Activated T-cell treated with anti-CD3 and anti-CD28 coated beads, Interleukin-2, amount 50 U/mL, for 1 hour (primary cell): Measurements from ENCODE around the gene ZNF714.
"Not testable (repeated sequence)": the region's sequence is repeated elsewhere in the genome, so short reads cannot be mapped to it uniquely, and the experiment has no call there.

ENCODE experiments used
- DNase-seq: peaks from one replicate; pipeline ENCODE4 v3.0.0-alpha.2; 2020

Gene ZNF714

DNA sequence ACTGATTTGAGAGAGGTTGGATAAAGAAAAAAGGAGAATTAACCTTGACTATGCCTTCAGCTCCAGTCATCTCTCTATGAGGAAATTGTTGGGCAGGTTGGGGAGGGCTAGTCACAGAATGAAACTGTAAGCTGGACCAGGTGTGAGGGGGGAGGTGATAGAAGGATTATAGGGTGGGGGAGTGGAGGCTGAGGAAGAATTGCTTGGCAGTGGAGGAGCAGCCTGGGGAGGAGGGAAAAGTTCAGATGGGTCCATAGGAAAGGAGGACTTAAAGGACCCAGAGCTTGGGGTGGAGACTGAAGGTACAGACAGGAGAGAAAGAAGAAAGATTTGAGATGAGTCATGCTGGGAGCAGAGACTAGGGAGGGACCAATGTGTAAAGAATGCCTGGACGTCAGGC is 51.6 kb downstream of the ZNF714 start:
- no peak for DNase-seq

DNA sequence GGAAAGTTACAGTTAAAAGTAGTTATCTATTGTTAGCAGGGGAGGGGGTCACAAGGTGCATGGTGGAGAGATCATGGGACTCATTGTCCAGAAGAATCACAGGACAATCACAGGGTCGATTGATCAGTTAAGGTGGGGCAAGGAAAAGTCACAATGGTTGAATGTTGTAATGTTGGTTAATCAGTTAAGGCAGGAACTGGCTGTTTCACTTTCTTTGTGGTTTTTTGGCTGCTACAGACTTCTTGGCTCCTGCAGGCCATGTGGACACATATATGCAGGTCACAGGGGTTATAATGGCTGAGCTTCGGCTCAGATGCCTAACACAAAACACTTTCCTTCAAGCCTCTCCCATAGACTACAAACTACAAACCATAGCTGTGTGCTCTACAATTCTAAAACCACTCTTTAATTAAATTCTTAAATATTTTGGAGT is 52.9 kb downstream of the ZNF714 start:
- no peak for DNase-seq

GRCh38 chr19:21135433-21135832 is 53.4 kb downstream of the ZNF714 start:
- no peak for DNase-seq

GRCh38 chr19:21138130-21138529 is 56.1 kb downstream of the ZNF714 start:
- DNase-seq: no peak

DNA sequence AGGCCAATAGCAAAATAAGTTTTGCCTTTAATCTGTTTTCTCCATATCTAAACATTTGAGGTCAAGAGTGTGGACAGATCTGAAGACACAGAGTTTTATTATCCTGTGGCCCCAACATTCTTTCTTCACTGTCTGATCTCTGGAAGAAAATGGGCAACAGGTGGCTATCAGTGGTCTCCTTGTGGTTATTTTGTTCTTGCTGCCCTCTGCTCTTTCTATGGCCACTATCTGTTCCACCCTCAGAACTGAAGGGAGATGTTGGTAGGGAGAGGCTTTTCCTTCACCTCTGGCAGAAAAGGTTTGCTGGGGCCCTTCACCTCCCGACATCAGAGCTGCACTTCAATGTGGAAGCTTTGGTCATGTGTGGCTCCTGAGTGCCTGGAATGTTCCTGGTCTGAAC is 59.0 kb downstream of the ZNF714 start:
- not testable (repeated sequence) for DNase-seq

GRCh38 chr19:21141787-21142464 is 59.9 kb downstream of the ZNF714 start, which contains the start of gene ZNF431:
TSS of gene ZNF431 (plus strand) at chr19:21142040. CDS start at chr19:21142184, 144 bp downstream.
- DNase-seq: peak; percentile 83

DNA sequence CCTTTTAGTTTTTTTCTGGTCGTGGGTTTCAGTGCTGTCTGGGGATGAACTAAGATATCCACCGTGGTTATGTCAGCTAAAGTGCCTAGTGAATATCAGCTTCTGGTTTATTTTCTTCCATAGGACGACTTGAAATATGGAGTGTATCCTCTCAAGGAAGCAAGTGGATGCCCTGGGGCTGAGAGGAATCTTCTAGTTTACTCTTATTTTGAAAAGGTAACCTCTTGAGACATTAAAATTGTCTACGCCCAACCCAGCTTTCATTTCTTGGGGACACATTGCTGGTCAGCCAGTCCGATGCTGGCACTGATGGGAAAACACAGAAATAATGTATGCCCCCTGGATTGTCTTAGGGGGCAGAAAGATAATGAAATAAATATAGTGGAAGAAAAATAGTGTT is 61.4 kb downstream of the ZNF714 start:
- no peak for DNase-seq

DNA sequence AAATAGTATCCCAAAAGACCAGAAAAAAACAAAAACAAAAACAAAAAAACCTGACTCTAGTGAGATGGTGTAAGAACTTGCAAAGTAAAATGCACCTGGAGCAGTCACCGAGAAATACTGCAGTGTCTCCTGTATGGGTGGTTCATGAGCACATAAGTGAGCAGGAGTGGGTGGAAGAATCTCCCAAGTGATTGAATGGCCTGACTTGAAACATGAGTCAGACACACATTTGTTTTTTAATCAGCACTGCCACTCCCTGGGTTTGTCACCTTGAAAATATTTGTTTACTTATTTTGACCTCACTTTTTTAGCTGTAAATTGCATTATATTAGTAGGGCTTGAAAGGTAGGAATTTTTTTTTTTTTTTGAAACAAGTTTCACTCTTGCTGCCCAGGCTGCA is 61.9 kb downstream of the ZNF714 start:
- DNase-seq: no peak

- DNase-seq: no peak
Measured at GRCh38 chr19:21147540-21147939, 65.5 kb downstream of the ZNF714 start.

DNA sequence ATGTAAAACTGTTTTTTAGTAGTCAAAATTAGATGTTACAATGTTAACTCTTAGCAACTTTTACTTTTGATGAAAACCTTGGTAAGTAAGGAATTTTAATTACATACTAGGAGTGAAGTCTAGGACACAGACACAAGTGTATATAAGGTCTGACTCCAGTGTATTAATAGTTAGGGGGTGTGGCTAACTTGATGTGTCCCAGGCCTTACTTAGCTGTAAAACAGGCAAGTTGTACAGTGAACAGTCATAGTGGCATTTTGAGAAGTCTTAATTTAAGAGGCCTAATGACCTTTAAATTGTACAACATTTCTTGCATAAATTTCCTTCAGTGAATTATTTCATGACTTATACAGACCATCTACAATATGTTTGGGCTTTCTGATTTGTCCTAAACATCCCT is 66.7 kb downstream of the ZNF714 start:
- DNase-seq: no peak

DNA sequence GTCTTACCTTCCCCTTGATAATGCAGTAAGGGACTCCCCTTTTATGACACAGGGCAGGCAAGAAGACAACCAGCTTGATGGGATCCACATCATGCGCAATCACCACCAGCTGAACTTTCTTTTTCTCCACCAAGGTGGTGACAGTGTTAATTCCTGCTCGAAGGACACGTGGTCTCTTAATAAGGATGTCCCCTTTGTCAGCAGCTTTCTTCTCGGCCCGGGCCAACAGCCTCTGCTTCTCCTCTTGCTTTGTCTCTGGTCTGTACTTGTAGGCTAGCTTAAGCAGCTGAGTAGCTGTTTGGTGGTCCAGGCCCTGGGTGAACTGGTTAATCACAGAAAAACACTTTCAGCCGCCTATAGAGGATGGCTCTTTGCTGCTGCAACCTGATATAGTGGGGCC is 67.9 kb downstream of the ZNF714 start:
- no peak for DNase-seq

DNA sequence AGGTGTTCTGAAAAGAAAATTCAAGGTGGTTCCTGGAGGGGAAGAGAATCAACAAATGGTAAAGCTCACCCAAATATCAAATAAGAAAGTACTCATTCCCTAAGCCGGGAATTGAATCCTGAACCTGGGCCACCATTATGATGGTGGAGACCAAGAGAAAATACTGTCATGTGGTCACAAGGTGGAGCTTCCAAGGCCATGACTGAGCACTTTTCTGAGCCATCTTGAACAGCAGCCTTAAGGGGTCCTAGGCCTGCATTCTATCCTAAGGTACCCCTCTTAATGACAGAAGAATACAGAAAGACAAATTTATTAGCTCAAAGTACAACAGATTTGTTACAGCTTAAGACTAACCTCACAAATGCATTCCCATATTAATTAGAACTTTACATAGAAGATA is 69.5 kb downstream of the ZNF714 start:
- no peak for DNase-seq

- DNase-seq: no peak
Measured at GRCh38 chr19:21158523-21159135, 76.6 kb downstream of the ZNF714 start.

GRCh38 chr19:21164541-21164940 is 82.5 kb downstream of the ZNF714 start:
- DNase-seq: no peak

GRCh38 chr19:21166436-21166835 is 84.4 kb downstream of the ZNF714 start:
- no peak for DNase-seq
